HG03025 (cell line): ENCODE measurements around the gene SYNJ2BP.

Source experiments
- ATAC-seq: cut with Tn5 transposase; IDR thresholded peaks from one replicate; pipeline ENCODE4 v1.9.1; 2021; ENCODE audit warnings: mild to moderate bottlenecking, moderate library complexity; ENCODE audit not compliant: unreplicated experiment, low FRiP score

Gene SYNJ2BP

GRCh38 chr14:70394674-70395306, 22.1 kb downstream of the SYNJ2BP start:
- no peak for ATAC-seq

- no peak for ATAC-seq
Measured at GRCh38 chr14:70392676-70393075, 24.2 kb downstream of the SYNJ2BP start.

- ATAC-seq = no peak
Measured at GRCh38 chr14:70391493-70392391, 25.1 kb downstream of the SYNJ2BP start.

- ATAC-seq = no peak
Measured at GRCh38 chr14:70382536-70382935, 34.4 kb downstream of the SYNJ2BP start.

- ATAC-seq = no peak
Measured at GRCh38 chr14:70380824-70381223, 36.1 kb downstream of the SYNJ2BP start.

- no peak for ATAC-seq
Measured at GRCh38 chr14:70378696-70379095, 38.2 kb downstream of the SYNJ2BP start.
